HG03457 (cell line): Measurements from ENCODE around the gene ZNF195.
"Not testable (repeated sequence)": the region's sequence is repeated elsewhere in the genome, so short reads cannot be mapped to it uniquely, and the experiment has no call there.

Experiments
- ATAC-seq: cut with Tn5 transposase; IDR thresholded peaks from one replicate; pipeline ENCODE4 v1.9.1; 2021; ENCODE audit warnings: moderate number of reproducible peaks; ENCODE audit not compliant: unreplicated experiment

Gene ZNF195

DNA sequence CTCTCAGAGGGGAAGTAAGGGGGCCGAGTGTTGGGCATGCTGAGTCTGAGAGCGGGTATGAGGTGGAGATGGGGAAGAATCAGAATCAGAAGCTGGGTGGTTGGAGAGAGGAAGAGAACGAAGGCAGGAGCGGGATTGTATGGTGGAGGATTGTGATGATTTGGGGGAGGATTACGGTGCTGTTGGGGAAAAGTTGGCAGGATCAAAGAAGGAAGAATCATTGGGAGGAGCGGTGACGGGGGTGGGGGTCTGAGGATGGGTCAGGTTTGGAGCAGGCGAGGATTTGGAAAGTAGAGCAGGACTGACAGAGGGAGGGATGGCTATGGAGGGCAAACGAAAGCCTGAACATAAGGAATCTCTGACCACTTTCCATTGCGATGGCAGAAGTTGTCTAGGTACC is 22.1 kb downstream of the ZNF195 start:
- no peak for ATAC-seq

DNA sequence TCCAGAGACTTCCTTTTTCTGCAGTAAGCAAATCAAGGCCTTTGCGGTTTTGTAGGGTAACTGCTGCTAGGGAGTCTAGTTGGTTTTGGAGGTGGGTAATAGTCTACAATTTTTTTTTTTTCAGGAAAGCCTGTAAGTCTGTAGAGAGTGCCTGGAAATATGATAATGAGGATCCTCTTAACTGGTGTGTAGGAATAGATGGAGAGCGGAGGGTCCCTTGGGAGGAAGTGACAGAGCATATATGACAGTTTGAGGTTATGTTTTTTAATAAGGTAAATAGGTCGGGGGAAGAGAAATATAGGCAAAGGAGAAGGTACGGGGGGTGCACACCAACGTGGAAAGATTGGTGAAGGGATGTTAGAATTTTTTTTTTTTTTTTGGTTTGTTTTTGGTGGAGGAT is 25.9 kb downstream of the ZNF195 start:
- ATAC-seq = no peak

DNA sequence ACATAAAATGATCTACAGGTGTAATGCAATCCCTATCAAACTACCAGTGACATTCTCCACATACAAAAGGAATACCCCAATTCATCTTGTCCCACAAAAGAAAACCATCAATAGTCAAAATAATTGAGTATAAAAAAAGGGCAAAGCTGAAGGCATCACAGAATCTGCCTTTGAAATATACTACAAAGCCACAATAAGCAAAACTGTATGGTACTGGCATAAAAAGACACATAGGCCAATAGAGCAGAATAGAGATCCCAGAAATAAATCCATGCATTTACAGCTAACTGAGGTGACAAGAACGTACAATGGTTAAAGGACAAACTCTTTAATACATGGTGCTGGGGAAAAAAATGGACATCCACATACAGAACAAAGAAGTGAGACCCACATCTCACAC is 31.8 kb downstream of the ZNF195 start:
- ATAC-seq = no peak

DNA sequence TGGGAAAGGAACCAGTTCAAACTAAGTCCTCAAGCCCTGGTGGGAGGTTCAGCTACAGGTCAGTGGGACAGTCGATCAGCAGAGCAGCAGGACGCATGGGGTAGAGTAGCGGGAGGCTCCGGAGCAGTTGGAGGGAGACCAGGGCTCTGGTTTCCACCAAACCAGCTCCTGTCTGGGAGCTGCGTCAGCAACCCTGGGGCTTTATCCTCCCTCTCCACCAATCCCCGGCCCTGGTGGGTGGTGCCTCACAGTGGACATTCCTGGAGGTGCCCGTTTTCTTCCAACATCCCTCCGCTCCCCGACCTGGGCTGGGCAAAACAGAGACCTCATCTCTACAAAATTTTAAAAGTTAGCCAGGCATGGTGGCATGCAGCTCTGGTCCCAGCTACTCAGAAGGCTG is 32.4 kb downstream of the ZNF195 start:
- no peak for ATAC-seq

DNA sequence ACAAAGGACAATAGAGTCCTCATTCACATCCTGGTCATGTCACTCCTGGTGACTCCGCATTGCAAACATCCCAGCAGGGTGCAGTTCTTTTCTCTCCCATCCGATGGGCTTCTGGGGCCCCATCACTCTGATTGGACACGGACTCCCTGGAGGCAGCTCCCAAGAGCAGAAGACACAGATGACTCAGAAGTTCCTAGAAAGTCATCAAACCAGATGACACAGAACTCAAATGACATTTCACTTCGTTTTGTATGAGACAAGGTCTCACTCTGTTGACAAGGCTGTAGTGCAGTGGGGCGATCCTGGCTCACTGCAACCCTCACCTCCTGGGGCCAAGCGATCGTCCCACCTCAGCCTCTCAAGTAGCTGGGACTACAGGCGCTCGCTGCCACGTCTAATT is 33.2 kb downstream of the ZNF195 start:
- no peak for ATAC-seq

DNA sequence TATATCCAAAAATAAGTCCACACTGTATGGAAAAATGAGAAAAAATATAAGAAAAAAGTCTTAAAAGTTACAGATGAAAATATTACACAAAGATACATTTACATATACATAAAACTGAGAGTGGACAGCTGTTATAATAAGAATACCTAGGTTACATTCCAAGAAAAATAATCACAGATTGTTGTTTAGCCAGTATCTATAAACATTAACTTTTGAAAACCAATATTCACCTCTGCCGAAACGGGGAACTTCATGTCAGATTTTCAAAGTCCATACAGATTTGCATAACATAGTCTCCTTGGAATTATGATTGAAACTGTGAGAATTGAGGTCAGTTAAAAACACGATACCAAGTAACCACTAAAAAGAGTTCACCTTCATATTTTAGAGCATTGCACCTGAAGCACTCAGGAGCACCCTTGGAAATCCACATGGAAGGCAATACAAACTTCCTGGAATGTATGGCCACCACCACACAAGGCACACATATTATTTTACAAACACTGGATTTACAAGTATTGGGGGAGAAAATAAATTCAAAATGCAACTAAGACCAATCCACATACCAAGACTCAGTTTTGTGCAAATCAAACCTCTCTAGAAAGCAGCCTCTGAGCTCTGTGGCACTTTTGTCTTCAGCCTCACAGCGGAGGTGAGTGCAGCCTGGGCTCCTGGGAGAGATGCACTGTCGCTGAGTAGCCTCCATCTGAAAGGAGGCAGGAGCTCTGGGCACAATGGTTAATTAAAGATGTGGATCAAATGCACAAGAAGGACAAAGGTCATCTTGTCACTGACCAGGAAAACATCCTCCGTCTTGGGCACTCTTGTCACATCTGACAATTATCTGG is 34.4 kb downstream of the ZNF195 start:
- no peak for ATAC-seq

DNA sequence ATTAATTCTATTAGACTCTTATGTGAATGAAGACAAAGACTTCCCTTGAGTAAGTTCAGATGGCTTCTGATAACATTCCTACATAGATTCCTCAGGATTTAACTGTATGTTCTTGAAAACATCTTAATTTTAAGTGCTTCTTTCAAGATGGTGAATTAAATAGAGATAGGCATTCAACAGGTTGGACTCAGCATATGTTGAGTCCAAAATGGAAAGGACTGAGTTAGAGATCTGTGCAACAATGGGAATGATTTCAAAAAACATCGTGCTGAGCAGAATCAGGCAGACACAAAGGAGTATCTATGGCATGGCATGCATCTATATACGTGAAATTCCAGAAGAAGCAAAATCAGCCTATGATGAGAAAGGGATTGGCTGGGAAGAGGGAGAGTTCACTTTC is 36.2 kb downstream of the ZNF195 start:
- no peak for ATAC-seq

DNA sequence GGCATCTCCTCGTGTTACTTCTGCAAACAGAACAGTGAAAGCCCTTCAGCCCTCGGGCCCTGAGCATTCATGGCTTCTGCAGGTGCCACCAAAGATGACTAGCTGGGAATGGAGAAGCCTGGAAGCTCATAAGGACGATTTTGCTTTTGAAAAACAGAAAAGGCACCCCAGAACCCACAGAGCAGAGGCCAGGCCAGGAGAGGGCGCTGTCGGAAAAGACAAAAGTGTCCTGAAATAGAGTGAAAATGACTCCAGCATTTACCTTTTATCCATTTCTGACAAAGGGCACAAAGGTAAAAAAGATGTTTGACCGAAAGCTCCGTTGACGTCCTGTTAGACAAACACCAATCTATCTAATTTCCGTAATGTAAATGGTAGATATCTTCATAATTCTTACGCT is 37.6 kb downstream of the ZNF195 start:
- ATAC-seq = no peak

DNA sequence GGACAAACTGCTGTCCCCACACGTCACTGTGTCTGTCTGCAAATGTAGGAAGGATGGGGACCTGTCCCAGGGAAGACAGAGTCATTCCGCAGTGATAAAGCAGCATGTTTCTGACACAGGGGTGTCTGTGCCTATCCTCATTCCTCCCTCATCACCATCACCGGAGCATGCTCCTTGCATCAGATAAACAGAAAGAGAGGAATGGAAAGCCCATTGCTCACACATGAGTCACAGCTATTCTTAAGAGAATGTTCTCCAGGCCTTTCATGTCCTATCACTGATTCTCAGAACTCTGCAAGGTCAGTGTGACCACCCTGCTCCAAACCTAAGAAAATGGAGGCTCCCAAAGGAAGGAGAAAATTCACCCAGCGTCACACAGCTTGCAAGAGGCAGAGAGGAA is 38.9 kb downstream of the ZNF195 start:
- ATAC-seq = no peak

DNA sequence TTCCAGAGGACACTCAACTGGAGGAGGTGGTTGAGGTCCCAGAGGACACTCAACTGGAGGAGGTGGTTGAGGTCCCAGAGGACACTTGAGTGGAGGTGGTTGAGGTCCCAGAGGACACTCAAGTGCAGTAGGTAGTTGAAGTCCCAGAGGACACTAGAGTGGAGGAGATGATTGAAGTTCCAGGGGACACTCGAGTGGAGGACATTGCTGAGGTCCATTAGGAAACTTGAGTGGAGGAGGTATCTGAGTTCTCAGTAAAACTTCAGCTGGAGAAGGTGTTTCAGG is 39.7 kb downstream of the ZNF195 start:
- ATAC-seq = no peak

DNA sequence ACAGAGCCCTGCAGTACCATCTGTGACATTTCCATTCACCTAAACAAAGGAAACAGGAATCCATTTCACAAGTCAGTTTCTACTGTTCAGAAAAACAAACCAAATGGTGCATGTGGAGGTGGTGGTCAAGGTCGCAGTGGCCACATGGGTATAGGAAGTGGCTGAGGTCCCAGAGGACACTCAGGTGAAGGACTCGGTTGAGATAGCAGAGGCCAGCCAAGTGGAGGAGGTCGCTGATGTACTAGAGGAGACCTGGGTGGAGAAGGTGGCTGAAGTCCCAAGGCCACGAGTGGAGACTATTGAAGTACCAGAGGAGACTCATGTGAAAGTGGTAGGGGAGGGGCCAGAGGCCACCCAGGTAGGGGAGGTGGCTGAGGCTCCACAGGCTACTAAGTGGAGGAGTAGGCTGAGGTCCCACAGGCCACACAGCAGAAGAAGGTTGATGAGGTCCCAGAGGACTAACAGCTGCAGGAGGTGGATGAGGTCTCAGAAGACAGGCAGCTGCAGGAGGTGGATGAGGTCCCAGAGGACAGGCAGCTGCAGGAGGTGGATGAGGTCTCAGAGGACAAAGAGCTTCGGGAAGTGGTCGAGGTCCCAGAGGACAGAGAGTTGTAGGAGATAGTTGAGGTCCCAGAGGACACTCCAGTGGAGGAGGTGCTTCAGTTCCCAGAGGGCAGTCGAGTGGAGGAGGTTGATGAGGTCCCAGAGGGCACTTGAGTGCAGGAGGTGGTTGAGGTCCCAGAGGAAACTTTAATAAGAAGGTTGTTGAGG is 40.2 kb downstream of the ZNF195 start:
- ATAC-seq = no peak

DNA sequence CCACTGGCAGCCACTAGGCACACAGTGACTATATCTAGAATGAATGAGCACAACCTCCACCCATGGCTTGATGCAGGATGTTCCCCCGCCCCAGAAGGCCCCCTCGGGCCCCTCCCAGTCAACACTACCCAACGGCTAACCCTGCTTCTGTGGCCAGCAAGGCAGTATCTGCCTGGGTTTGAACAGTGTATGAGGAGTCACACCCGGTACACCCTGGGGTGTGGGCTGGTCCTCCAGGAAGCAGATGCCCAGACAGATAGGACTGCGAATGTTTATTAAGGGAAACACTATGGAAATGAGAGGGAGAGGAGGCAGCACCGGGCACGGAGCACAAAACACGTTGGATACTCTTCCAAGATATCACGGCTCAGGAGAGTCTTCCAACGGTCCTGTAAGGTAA is 42.5 kb downstream of the ZNF195 start:
- not testable (repeated sequence) for ATAC-seq

DNA sequence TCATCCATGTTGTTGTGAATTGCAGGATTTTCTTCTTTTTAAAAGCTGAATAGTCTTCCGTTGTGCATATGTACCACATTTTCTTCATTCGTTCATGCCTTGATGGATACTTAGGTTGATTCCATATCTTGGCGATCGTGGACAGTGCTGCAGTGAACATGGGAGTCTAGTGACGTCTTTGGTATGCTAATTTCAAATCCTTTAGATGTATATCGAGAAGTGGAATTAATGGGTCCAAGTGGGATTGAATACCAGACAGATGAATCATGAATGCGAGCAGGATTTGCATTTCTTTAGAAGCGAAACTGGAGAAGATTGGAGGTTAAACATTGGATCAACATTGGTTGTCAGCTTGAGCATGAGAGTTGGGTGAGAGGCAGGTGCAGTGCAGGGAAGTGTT is 45.8 kb downstream of the ZNF195 start:
- not testable (repeated sequence) for ATAC-seq

DNA sequence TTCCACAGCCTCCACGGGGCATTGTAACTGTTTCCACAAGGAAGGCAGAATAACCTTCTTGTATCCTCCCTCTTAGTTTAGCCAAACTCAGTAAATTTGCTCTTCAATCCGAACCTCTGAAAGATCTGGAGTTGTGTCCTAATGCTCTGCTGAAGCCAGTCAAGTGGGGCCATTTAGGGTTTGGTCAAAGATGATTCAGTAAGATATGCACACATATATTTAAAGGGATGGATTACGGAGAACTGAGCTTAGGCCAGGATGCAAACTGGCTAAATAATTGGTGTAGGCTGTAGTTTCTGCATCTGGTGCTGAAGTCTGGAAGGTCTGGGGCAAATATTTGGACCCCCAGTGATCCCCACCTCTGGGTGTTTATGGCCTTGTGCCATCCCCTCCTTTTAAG is 47.9 kb downstream of the ZNF195 start:
- not testable (repeated sequence) for ATAC-seq

DNA sequence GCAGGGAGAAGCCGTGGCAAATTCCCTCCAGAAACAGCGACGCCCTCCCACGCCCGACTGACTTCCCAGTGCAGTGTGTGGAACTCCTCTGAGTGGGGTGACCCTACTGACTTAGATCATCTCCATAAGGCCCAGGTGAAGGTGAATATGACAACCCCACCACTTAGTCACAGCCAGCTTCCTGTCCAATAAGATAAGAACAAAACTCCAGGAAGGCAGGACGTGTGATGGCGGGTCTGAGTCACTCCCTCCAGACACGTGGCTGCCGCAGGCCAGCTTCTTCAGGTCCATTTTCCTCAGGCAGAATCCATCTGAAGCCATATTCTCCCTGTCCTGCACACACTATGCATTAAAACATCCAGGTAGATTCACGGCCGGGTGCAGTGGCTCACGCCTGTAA is 48.9 kb downstream of the ZNF195 start:
- ATAC-seq = not testable (repeated sequence)

DNA sequence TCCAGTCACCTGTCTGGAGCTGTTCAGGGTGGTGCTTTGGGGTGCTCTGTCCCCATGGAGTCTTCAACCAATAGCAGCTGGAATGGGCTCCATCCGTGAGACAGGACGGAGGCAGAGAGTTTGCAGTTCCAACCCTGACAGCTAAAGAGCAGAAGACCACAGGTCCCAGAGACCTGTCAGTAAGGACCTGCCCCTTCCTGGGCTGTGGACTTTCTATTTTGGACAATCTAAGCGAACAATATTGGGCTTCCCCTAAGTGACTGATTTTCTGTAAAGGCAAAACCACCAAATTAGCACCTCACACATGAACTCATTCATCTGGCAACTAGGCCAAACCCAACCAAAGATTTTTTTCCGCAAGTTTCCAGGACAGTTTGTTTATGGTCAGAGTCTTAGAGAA is 50.4 kb downstream of the ZNF195 start:
- ATAC-seq = not testable (repeated sequence)

DNA sequence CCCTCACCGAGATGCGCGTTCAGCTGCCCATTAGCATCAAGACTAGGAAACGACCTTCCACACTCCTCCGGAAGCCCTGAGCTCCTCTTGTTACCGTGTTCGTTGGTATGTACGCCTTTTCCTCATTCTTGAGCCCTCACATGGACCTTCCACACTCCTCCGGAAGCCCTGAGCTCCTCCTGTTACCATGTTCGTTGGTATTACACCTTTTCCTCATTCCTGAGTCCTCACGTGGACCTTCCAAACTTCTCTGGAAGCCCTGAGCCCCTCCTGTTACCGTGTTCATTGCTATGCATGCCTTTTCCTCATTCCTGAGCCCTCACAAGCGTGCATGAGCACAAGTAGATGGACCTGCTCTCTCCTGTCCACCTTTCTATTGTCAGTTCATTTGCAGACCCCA is 52.5 kb downstream of the ZNF195 start:
- not testable (repeated sequence) for ATAC-seq

DNA sequence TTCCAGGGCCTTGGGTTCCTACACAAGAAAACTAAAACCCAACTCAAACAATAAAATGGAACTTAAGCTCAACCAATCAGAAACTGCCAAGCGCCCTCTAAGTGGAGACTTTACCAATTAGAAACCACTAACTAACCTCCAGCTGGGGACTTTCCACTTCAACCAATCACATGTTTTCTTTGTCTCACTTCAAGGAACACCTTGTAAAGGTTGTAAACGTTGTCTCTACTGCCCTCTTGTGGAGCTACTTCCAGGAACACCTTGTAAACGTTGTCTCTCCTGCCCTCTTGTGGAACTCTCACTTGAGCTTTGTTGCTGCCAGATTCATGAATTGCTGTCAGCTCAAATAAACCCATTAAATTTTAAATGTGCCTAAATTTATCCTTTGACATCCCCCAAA is 54.2 kb downstream of the ZNF195 start:
- ATAC-seq = not testable (repeated sequence)
